IMR-90 (cell line): ENCODE data around the gene SPINDOC.

Experiments
- CHD1 ChIP-seq: IDR thresholded peaks from 2 replicates; pipeline ENCODE4 v1.6.1; 2012; ENCODE audit warnings: low read depth, low read length, improper control_type of control experiment
- CTCF ChIP-seq: conservative IDR thresholded peaks from 2 replicates; pipeline ENCODE4 v1.5.1; 2012; ENCODE audit warnings: mild to moderate bottlenecking, low read depth, low read length, improper control_type of control experiment
- ELK1 ChIP-seq: fragments of 150-350 bp; IDR thresholded peaks from 2 replicates; pipeline ENCODE4 v1.6.1; 2016; ENCODE audit warnings: low read depth, mild to moderate bottlenecking, low read length, moderate library complexity, borderline replicate concordance
- FOS ChIP-seq: fragments of 150-350 bp; IDR thresholded peaks from 2 replicates; pipeline ENCODE4 v1.6.1; 2016; ENCODE audit warnings: low read depth, low read length
- MAFK ChIP-seq: IDR thresholded peaks from 2 replicates; pipeline ENCODE4 v1.6.1; 2012; ENCODE audit warnings: low read depth, low read length, improper control_type of control experiment
- MAZ ChIP-seq: IDR thresholded peaks from 2 replicates; pipeline ENCODE4 v1.6.1; 2012; ENCODE audit warnings: low read depth, mild to moderate bottlenecking, low read length, improper control_type of control experiment, moderate library complexity, borderline replicate concordance
- POLR2A ChIP-seq: IDR thresholded peaks from 2 replicates; pipeline ENCODE4 v1.6.1; 2012; ENCODE audit warnings: mild to moderate bottlenecking, low read depth, low read length
- RAD21 ChIP-seq: IDR thresholded peaks from 2 replicates; pipeline ENCODE4 v1.6.1; 2012; ENCODE audit warnings: low read length, improper control_type of control experiment
- RCOR1 ChIP-seq: IDR thresholded peaks from 2 replicates; pipeline ENCODE4 v1.6.1; 2012; ENCODE audit warnings: mild to moderate bottlenecking, low read length, improper control_type of control experiment; ENCODE audit not compliant: insufficient replicate concordance
- RFX5 ChIP-seq: IDR thresholded peaks from 2 replicates; pipeline ENCODE4 v1.8.0; 2012; ENCODE audit warnings: low read depth, mild to moderate bottlenecking, low read length, moderate library complexity
- SMC3 ChIP-seq: fragments of 150-350 bp; IDR thresholded peaks from 2 replicates; pipeline ENCODE4 v1.6.1; 2016; ENCODE audit warnings: low read depth, mild to moderate bottlenecking, antibody characterized with exemption, low read length, moderate library complexity
- USF2 ChIP-seq: fragments of 150-350 bp; IDR thresholded peaks from 2 replicates; pipeline ENCODE4 v1.6.1; 2017; ENCODE audit warnings: mild to moderate bottlenecking, antibody characterized with exemption, low read length, low read depth

GRCh38 chr11:63847363-63847762, 34.1 kb downstream of the SPINDOC start:
- TF ChIP-seq MAFK (no peak), RFX5 (no peak), CTCF (no peak), SMC3 (no peak), POLR2A (no peak), CHD1 (no peak), MAZ (no peak), FOS (no peak), ELK1 (no peak), RAD21 (no peak), USF2 (no peak), RCOR1 (no peak)
